Middle frontal gyrus (tissue), 1 donor: ENCODE results near the gene ECEL1.
"Not testable (repeated sequence)": the region's sequence is repeated elsewhere in the genome, so short reads cannot be mapped to it uniquely, and the experiment has no call there.

ENCODE experiments used
- DNase-seq: peaks from one replicate; pipeline ENCODE4 v3.0.0-alpha.2; 2015; ENCODE audit warnings: low spot score; ENCODE audit errors: extremely low spot score

Gene ECEL1

GRCh38 chr2:232443669-232444408 is 43.8 kb downstream of the ECEL1 start:
- not testable (repeated sequence) for DNase-seq

DNA sequence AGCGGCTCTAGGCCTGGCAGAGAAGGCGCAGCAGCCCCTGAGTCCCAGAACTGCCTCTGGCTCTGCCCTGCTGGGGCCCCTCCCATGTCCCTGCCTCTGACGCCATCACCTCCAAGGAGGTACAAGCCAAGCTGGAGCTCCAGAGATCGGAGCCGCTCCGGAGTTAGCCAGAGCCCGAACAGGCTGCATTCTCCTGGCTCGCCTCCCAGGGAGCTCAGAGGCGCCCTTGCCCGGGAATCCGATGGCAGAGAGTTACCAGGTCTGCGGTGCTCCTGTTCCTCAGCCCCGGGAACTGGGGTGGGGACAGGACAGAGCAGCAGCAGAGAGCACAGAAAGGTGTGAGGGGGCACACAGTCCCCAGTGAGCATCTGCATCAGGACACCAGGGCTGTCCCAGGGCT is 44.6 kb downstream of the ECEL1 start:
- DNase-seq = not testable (repeated sequence)

DNA sequence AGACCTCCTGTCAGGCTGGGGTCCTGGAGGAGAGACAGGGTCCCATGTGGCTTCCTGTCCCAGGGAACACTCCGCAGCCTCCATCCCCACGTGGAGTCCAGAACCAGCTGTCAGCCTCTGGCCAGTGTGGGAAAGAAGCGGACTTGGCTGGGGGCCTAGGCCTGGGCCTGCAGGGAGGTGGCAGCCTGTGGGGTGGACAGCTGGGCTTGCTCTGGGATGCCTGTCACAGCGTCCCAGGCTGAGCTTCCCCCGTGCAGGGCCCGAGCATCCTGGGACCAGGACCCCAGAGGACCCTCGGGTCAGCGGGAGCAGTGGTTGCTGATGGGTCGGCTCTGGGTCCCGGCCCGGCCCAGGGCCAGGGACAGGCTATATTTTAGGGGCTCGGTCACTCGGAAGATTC is 45.2 kb downstream of the ECEL1 start:
- not testable (repeated sequence) for DNase-seq

DNA sequence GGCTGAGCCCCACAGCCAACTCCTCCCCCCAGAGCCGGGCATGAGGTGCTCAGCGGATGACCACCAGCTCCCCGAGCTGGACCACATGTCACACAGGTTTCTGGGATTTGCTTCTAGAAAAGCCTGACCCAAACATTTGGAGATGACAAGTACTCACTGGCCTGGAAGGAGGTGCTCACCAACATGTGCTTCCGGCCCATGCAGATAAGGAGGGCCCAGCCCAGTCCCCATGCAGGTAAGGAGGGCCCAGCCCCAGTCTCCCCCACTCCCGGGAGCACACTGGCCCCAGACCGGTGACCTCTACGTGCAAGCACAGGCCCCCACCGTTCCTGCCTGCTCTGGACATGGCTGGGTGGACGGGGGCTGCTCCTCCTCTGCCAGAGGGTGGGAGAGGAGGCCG is 45.7 kb downstream of the ECEL1 start:
- DNase-seq = not testable (repeated sequence)

GRCh38 chr2:232441147-232441651 is 46.4 kb downstream of the ECEL1 start:
- no peak for DNase-seq

DNA sequence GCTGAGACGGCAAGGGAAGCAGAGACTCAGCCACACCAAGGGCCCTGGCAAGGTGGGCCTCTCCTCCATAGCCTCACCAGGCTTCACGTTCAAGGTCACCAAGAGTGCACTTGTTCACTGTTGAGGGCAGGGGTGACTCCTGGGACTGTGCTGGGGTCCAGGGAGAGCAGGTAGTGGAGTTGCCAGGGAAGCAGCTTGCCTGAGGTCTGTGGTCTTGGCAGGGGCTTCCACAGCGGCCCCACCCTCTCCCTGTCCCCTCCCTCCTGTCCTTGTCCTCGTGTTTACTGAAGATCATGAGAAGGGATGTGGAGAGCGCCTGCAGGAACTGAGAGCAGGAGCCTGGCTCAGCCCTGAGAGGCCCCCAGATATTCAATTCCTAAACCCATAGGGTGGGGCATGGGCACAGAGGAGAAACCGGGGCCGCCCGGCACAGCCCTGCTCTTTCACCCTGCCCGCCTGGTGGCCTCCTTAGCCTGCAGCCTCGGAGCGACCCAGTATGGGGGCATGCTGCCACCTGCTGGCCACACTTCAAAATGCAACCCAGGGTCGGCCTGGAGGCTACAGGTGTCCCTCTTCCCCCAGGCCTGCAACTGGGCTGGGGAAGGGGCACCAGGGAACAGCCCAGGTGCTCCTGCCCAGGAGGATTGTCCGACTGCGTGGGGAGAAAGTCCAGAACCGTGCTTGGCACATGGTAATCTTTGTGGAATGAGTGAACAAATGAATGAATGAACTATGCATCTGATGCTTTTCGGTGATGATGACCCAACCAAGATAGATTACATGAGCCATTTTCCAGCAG is 47.2 kb downstream of the ECEL1 start:
- not testable (repeated sequence) for DNase-seq

DNA sequence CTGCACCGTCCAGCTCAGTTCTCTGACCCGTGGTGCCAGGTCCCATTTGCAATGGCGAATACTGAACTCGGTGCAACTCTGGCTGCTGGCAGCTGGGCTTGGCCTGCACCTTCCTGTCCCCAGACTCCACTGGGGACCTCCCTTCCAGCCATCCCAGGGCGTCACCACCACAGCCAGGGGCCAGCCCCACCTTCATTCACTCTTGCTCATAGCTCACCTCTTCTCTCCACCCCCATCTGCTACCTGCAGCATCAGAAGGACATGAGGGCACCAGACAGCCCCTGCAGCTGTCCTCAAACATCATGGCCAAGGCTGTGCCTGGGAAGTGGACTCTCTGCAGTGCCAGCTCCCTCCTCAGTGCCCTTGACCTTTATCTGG is 47.9 kb downstream of the ECEL1 start:
- no peak for DNase-seq

- no peak for DNase-seq
These were observed 48.5 kb downstream of the ECEL1 start for GRCh38 chr2:232438951-232439757.

DNA sequence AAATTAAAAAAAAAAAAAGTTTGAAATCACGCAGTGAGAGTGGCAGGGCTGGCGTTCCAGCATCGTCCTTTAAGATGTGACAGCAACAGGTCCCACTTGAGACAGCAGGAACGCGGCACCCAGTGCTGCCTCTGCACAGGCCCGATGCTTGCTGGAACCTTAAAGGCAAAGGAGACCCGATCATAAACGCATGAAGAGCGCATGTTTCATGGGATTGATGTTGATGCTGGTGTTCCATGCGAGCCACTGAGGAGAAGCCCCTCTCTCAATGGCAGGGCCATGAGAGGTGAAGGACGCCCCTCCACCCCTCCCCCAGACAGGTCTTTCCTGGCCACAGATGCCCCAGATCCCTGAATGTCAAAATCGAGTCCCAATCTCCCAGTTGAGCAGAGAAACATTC is 49.5 kb downstream of the ECEL1 start:
- no peak for DNase-seq

- DNase-seq = no peak
These were observed 50.5 kb downstream of the ECEL1 start for GRCh38 chr2:232437195-232437571.

DNA sequence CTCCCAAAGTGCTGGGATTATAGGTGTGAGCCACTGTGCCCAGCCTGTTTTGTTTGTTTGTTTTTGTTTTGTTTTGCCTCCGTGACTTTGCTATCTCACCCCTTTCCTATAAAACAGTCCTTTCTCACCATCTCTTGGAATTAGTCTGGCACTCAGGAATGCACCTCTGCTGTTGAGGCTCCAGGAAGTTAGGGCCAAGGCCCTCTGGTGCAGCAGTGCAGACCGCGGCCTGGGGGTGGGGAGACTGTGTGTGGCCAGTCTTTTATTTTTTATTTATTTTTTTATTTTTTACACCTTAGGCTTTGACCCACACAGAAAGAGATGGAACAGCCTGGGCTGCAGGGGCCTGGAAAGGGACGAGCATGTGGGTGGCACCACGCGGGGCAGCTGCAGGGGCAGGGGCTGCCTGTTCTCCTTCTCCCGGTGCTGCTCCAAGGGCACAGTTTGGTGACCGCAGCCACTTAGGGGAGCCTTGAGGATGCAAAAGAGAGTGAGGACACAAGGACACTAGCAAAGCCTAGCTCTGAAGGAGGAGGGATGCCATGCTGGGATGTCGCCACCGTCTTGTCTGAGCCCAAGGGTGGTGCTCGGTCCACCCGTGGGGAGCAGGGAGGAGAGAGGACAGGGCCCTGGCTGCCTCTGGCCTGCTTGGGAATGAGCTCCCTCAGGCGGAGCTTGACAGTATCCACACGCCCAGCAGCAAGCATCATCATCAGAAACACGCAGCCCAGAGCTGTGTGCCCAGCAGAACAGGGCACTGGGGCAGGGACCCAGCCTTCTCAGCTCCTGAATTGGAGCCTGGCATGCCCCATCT is 51.0 kb downstream of the ECEL1 start:
- no peak for DNase-seq

DNA sequence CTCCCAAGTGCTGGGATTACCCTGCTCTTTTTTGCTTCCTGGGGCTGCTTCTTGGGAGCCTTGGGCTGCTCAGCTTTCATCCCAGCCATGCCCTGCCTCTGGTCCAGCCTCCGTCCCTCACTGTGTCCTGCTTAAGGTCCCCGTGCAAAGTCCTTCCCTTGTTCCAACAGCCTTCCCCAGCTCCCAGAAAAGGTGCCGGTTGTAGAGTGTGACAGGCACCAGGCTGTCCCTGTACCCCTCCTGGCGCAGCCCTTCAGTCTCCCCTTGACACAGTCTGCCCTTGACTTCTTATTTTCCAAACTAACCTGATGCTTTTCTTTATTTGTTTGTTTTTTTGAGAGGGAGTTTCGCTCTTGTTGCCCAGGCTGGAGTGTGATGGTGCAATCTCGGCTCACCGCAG is 51.8 kb downstream of the ECEL1 start:
- no peak for DNase-seq

DNA sequence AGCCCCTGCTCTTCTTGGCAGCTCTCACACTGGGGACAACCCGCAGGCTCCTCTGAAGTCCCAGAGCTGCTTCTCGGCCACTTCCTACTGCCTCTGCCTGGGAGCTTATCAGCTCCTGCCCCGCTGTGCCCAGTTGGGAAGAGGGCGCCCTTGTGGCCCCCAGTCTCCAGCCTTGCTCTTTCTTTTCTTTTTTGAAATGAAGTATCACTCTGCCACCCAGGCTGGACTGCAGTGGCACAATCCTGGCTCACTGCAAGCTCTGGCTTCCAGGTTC is 52.3 kb downstream of the ECEL1 start:
- no peak for DNase-seq

DNA sequence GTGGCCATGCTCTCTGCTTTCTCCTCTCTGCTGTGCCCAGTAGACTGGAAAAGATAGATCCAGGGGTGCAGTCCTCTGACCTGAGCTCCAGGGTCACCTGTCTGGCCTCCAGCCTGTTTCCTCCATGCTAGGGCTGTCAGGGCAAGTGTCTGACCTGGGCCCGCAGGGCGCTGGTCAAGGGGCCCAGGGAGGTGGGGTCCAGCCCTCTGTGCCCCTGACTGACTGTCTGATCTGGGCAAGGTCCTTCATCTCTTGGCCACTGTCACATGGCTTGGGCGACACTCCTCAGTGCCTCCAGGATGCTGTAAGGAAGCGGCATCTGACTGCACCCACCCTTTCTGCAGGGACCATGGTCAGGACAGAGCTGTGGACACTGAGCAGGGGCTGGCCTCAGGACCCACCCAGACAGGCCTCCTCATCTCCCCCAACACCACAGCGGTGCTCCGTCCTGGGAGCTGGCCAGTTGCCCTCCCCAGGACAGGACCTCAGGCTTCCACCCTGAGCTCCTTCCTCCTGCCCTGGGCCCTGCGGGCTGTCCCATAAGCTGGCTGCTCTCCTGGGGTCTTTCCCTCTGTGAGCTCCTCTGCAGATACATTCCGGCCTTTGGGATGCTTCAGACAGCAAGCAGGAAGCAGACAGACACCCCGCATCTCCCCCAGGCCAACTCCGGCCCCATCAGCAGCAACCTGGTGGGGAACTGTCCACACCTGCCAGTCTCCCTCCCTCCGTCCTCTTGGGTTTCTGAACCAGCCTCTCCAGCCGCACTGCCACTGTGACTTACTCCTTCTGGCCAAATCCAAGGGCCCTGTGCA is 52.9 kb downstream of the ECEL1 start:
- no peak for DNase-seq

DNA sequence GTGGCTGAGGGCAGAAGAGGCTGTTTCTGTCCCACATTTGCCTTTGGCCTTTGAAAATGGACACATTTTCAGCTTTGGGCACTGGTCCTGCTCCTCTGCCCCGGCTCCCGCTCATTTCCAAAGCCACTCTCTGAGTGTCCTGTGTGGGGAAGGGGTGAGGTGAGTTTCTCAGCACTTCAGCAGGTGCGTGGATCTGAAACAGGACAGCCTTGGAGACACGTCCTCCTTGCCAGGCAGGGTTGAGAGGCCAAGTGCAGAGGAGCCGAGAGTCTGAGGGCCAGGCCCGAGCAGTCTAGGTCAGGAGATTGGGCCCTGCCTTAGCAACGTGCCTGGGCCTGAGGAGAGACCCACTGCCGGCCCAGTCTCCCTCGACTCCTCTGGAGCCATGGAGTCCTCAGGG is 53.5 kb downstream of the ECEL1 start:
- no peak for DNase-seq

DNA sequence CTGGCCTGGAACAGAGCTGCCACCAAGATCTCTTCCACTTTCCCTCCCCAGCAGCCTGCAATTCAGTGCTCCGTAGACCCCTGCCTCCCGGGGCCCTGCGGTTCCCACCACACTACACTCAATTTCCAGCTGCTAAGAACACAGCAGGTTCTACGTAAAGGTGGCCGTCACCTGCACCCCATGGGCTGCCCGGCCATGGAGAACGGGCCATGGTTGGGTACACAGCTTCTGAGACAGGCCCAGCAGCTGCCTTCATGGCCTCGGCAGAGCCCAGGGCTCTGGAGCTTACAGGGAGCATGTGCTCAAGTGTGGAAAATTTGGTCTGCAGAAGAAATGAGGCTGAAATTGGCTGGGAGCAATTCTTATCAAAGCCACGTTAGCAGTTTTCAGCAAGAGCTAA is 54.0 kb downstream of the ECEL1 start:
- not testable (repeated sequence) for DNase-seq

DNA sequence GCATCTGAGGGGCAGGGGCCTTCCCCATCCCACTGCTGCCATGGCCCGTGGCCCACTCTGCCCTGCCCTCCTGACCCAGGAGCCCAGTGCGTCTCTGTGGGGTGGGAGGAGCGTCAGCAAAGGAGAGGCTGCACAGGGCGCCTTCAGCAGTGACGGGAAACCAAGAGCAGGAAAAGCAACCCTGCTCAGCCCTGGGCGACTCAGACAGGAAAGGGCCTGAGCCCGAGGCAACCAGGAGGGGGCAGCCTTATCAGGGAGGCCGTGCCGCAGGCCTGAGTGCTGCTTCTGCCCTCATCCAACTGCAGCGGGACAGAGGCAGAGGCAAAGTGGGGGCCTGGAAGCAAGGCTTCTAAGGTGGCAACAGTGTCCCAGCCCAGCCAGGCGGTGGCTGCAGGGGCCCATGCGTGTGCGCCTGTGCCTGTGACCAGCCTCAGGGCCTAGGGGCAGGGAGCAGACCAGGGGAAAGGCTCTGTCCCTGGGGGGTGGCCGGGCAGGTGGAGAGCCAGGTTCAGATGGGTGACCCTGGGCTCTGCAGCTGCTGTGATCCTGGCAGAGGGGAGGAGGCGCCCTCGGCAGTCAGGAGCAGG is 54.9 kb downstream of the ECEL1 start:
- no peak for DNase-seq

GRCh38 chr2:232431705-232432590 is 55.7 kb downstream of the ECEL1 start:
- no peak for DNase-seq
